ENCODE results near the gene IRF2. TPM values are rescaled to one million over a fixed set of nuclear protein-coding genes. Genes with fewer than 3 reads are reported as not detected.

Gene IRF2
- total and polyA plus RNA-seq, 9 donors = 27.8 to 68.4 (median 40.7) TPM

- Histone ChIP-seq H3K27me3 (no peaks in the 10 kb centered on the region), H3K4me1 (ENCODE audit: insufficient read depth) (no peaks in the 10 kb centered on the region), H3K9me3 (no peaks in the 10 kb centered on the region), H3K4me3 (no peak overlapping the region), H3K27ac (no peak overlapping the region), H3K36me3 (no peaks in the 10 kb centered on the region)
- TF ChIP-seq POLR2A (IDR thresholded peaks at IDR 0.05) (no peak), CTCF (IDR thresholded peaks at IDR 0.05) (no peak), EP300 (IDR thresholded peaks at IDR 0.05) (no peak)
- 73 to 93% (median 83%) methylated on average over 8 of the region's 8 CpGs for WGBS, 3 donors
- intact Hi-C loops (cut with DNase I) = no loop called here
- DNase-seq = no peak
Measured at GRCh38 chr4:184503869-184504300, 29.5 kb upstream of the IRF2 start.

GRCh38 chr4:184500748-184501589, 26.6 kb upstream of the IRF2 start:
- Histone ChIP-seq H3K36me3 (no peaks in the 10 kb centered on the region), H3K4me1 (ENCODE audit: insufficient read depth) (no peaks in the 10 kb centered on the region), H3K27me3 (no peaks in the 10 kb centered on the region), H3K9me3 (no peaks in the 10 kb centered on the region), H3K4me3 (no peak overlapping the region), H3K27ac (no peak overlapping the region)
- TF ChIP-seq POLR2A (IDR thresholded peaks at IDR 0.05) (no peak), EP300 (IDR thresholded peaks at IDR 0.05) (no peak), CTCF (IDR thresholded peaks at IDR 0.05) (no peak)
- DNase-seq = no peak
- 67 to 84% (median 72%) methylated on average over 4 of the region's 4 CpGs for WGBS, 3 donors
- intact Hi-C loops (cut with DNase I) = no loop called here

- no peaks in the 10 kb centered on the region for H3K27me3 ChIP-seq
- DNase-seq = no peak
- no peak overlapping the region for H3K4me3 ChIP-seq
- TF ChIP-seq POLR2A (IDR thresholded peaks at IDR 0.05) (no peak), CTCF (IDR thresholded peaks at IDR 0.05) (no peak)
- H3K36me3 ChIP-seq = no peaks in the 10 kb centered on the region
- no peak overlapping the region for H3K27ac ChIP-seq
- no peaks in the 10 kb centered on the region for H3K9me3 ChIP-seq
- no peaks in the 10 kb centered on the region for H3K4me1 ChIP-seq (ENCODE audit: insufficient read depth)
- intact Hi-C loops (cut with DNase I) = no loop called here
Measured at GRCh38 chr4:184499996-184500395, 25.6 kb upstream of the IRF2 start.

- TF ChIP-seq CTCF (IDR thresholded peaks at IDR 0.05) (no peak), POLR2A (IDR thresholded peaks at IDR 0.05) (no peak), EP300 (IDR thresholded peaks at IDR 0.05) (no peak)
- H3K4me1 ChIP-seq (ENCODE audit: insufficient read depth) = no peaks in the 10 kb centered on the region
- no peaks in the 10 kb centered on the region for H3K9me3 ChIP-seq
- H3K27ac ChIP-seq = no peak overlapping the region
- intact Hi-C loops (cut with DNase I) = no loop called here
- no peaks in the 10 kb centered on the region for H3K27me3 ChIP-seq
- H3K4me3 ChIP-seq = no peak overlapping the region
- 94 to 96% (median 95%) methylated on average over 10 of the region's 10 CpGs for WGBS, 3 donors
- H3K36me3 ChIP-seq = no peaks in the 10 kb centered on the region
- DNase-seq = no peak
Measured at GRCh38 chr4:184498598-184498997, 24.2 kb upstream of the IRF2 start.

Data from ovary (tissue), 9 donors.